Natural killer cell treated with Interleukin-12 subunit alpha and Interleukin-12 subunit beta and Interleukin-15 and Interleukin-18, amount 100 ng/mL, for 72 hours (primary cell): ENCODE measurements around the gene IFT122. TPM values are rescaled to one million over a fixed set of nuclear protein-coding genes. Genes with fewer than 3 reads are reported as not detected.
"Not testable (repeated sequence)": the region's sequence is repeated elsewhere in the genome, so short reads cannot be mapped to it uniquely, and the experiment has no call there.

Source experiments
- ATAC-seq, 2 donors: fragments of 150-1000 bp; cut with Tn5 transposase in 1 of 2; sonication (Bioruptor Pico), chemical (Tn5 transposase) in 1 of 2; 2 replicates each; pipeline ENCODE4 v1.10.0; 2021
- DNase-seq: peaks from one replicate; pipeline ENCODE4 v3.0.0; 2022; ENCODE audit warnings: low spot score
- H3K27ac Mint-ChIP-seq, 2 donors: 1 replicate in 1 of 2; 2 replicates in 1 of 2; pipeline ENCODE4 v1.8.0; 2022; ENCODE audit warnings: mixed read lengths in 2 of 2, mild to moderate bottlenecking in 1 of 2, moderate library complexity in 1 of 2
- H3K27me3 Mint-ChIP-seq, 2 donors: 1 replicate in 1 of 2; 2 replicates in 1 of 2; pipeline ENCODE4 v1.8.0; 2022; ENCODE audit warnings: mixed read lengths in 2 of 2
- H3K36me3 Mint-ChIP-seq: one replicate; pipeline ENCODE4 v1.8.0; 2022; ENCODE audit warnings: mixed read lengths
- H3K4me1 Mint-ChIP-seq, 2 donors: 1 replicate in 1 of 2; 2 replicates in 1 of 2; pipeline ENCODE4 v1.8.0; 2022; ENCODE audit warnings: low read depth in 2 of 2, mixed read lengths in 2 of 2, mild to moderate bottlenecking in 1 of 2
- H3K4me3 Mint-ChIP-seq: one replicate; pipeline ENCODE4 v1.8.0; 2022; ENCODE audit warnings: mixed read lengths
- H3K9me3 Mint-ChIP-seq: 2 replicates; pipeline ENCODE4 v1.8.0; 2022; ENCODE audit warnings: mixed read lengths
- total RNA-seq, 2 donors: library from RNA; stranded (reverse); gene quantifications; one replicate each; pipeline ENCODE4 v1.2.3, GENCODE V29; 2022

Gene IFT122
- total RNA-seq, 2 donors from 2014 or later, result 13.1 to 27.4 TPM

DNA sequence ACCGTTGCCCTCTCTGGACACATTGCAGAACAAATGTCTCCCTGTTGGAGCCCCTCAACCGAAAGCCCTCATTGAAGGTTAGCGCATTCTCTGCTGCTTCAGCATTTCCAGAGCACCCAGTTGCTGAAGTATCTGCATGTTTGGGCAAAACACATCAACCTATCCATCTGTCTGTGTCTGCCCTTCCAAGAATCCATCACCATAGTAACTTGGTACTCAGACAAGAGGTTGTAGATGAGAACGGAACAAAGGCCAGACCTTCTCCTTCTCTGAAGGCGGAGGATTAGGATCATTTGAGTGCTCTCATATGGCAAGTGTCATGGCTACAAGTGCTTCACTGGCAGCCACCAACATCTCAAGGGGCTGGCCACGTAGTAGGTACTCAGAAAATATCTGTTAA is 65.3 kb downstream of the IFT122 start:
- Mint-ChIP-seq H3K4me1 (peaks cover 0 to 10% of the 10 kb centered on the region in 2 donors), H3K36me3 (no peaks in the 10 kb centered on the region), H3K9me3 (no peaks in the 10 kb centered on the region), H3K27ac (no peak overlapping the region), H3K27me3 (peaks cover 0 to 5% of the 10 kb centered on the region in 2 donors), H3K4me3 (no peak overlapping the region)
- no peak for ATAC-seq
- no peak for DNase-seq

- Mint-ChIP-seq H3K27ac (no peak overlapping the region), H3K9me3 (no peaks in the 10 kb centered on the region), H3K27me3 (no peaks in the 10 kb centered on the region), H3K4me1 (peaks cover 0 to 16% of the 10 kb centered on the region in 2 donors), H3K36me3 (no peaks in the 10 kb centered on the region), H3K4me3 (no peak overlapping the region)
- ATAC-seq (no peak), DNase-seq (no peak)
Measured at GRCh38 chr3:129506231-129506742, 66.3 kb downstream of the IFT122 start.

DNA sequence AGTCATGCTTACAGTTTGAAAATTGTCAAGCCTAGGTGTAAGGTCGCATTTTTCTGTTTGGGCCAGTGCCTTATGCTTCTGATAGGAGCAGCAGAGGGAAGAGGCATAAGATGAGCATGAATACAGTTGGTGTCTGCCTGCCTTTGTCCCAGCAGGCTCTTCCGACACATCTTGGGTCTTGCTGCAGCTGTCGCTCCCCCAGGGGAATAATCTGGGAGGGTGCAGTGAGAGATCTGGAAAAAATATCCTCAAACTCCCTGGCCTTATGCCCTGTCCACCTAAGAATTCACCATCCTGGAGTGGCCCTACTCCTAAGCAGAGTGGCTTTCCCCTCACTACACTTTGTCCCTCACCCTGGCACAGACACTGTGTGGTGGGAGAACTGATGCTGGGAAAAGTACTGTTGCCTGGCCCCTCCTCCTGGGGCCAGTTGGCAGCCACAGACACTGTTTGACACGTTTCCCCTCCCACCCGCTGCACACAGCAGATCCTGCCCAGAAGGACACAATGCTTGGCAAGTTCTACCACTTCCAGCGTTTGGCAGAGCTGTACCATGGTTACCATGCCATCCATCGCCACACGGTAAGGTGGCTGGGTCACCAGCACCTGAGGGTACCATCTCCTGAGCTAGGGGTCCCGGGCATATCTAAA is 67.3 kb downstream of the IFT122 start:
- Mint-ChIP-seq H3K27ac (no peak overlapping the region), H3K27me3 (no peaks in the 10 kb centered on the region), H3K36me3 (no peaks in the 10 kb centered on the region), H3K9me3 (no peaks in the 10 kb centered on the region), H3K4me1 (peaks cover 0 to 16% of the 10 kb centered on the region in 2 donors), H3K4me3 (no peak overlapping the region)
- ATAC-seq (no peak), DNase-seq (no peak)

- Mint-ChIP-seq H3K4me1 (peaks cover 0 to 8% of the 10 kb centered on the region in 2 donors), H3K4me3 (no peak overlapping the region), H3K27me3 (no peaks in the 10 kb centered on the region), H3K9me3 (no peaks in the 10 kb centered on the region), H3K27ac (peak overlapping the region in 1 of 2 donors; percentile 44), H3K36me3 (no peaks in the 10 kb centered on the region)
- ATAC-seq (no peak), DNase-seq (no peak)
Measured at GRCh38 chr3:129512595-129512994, 72.6 kb downstream of the IFT122 start.

- Mint-ChIP-seq H3K4me1 (peaks cover 0 to 5% of the 10 kb centered on the region in 2 donors), H3K4me3 (no peak overlapping the region), H3K9me3 (no peaks in the 10 kb centered on the region), H3K27ac (no peak overlapping the region), H3K27me3 (no peaks in the 10 kb centered on the region), H3K36me3 (no peaks in the 10 kb centered on the region)
- ATAC-seq (no peak), DNase-seq (no peak)
Measured at GRCh38 chr3:129513705-129514104, 73.7 kb downstream of the IFT122 start.

GRCh38 chr3:129514110-129514509 is 74.1 kb downstream of the IFT122 start:
- peaks cover 0 to 5% of the 10 kb centered on the region in 2 donors for H3K4me1 Mint-ChIP-seq
- H3K27ac Mint-ChIP-seq, result no peak overlapping the region
- ATAC-seq (no peak), DNase-seq (no peak)
- no peak overlapping the region for H3K4me3 Mint-ChIP-seq
- no peaks in the 10 kb centered on the region for H3K36me3 Mint-ChIP-seq
- H3K9me3 Mint-ChIP-seq, result no peaks in the 10 kb centered on the region
- H3K27me3 Mint-ChIP-seq, result no peaks in the 10 kb centered on the region

DNA sequence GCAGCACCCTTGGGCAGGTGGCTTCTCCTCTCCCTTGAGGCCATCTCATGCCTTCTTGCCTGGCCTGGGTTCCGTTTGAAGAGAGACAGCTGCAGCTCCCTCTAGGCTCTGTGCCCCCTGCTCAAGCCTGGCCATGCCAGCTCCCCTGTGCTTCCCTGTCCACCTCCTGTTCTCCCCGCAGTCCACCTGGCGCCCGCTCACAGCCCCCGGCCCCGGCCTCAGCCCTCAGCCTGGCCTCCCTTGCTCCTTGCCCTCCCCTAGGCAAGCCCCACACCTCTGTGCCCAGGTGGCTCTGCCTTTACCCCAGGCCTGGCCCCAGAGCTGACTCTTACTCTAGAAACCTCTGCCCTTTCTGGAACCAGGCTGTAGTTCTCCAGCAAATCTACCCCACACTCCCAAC is 74.5 kb downstream of the IFT122 start:
- DNase-seq (no peak), ATAC-seq (no peak)
- H3K4me1 Mint-ChIP-seq, result peaks cover 0 to 5% of the 10 kb centered on the region in 2 donors
- no peaks in the 10 kb centered on the region for H3K36me3 Mint-ChIP-seq
- H3K27ac Mint-ChIP-seq, result peak overlapping the region in 1 of 2 donors; percentile 40
- H3K9me3 Mint-ChIP-seq, result no peaks in the 10 kb centered on the region
- H3K4me3 Mint-ChIP-seq, result no peak overlapping the region
- no peaks in the 10 kb centered on the region for H3K27me3 Mint-ChIP-seq

GRCh38 chr3:129515108-129515820 is 75.2 kb downstream of the IFT122 start:
- H3K9me3 Mint-ChIP-seq, DNase-seq, H3K4me1 Mint-ChIP-seq, ATAC-seq, H3K27me3 Mint-ChIP-seq, H3K4me3 Mint-ChIP-seq, H3K36me3 Mint-ChIP-seq: not testable (repeated sequence)
- H3K27ac Mint-ChIP-seq, result peak overlapping the region in 1 of 2 donors; percentile 40

- H3K4me3 Mint-ChIP-seq, H3K9me3 Mint-ChIP-seq, H3K27ac Mint-ChIP-seq, H3K36me3 Mint-ChIP-seq, H3K27me3 Mint-ChIP-seq, H3K4me1 Mint-ChIP-seq, ATAC-seq, DNase-seq: not testable (repeated sequence)
Measured at GRCh38 chr3:129515821-129516432, 75.9 kb downstream of the IFT122 start.

DNA sequence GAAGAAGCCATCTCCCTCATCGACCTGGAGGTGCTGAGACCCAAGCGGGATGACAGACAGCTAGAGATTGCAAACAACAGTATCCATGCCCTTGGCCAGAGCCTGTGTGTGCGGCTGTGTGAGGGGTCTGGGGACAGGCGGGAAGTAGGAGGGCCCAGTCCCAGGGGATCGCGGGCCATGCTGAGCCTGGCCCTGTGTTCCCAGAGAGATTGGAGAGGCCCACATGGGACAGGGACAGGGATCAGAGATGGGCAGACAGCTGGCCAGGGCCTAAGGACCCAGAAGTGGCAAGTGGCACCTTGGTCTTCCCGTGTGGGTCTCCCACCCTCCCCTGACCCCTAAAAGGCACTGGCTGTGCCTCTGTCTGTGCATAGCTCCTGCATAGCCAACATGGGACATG is 77.5 kb downstream of the IFT122 start:
- Mint-ChIP-seq H3K4me3 (no peak overlapping the region), H3K27me3 (no peaks in the 10 kb centered on the region), H3K4me1 (peaks cover 0 to 4% of the 10 kb centered on the region in 2 donors), H3K27ac (no peak overlapping the region), H3K36me3 (no peaks in the 10 kb centered on the region), H3K9me3 (no peaks in the 10 kb centered on the region)
- ATAC-seq (no peak), DNase-seq (no peak)

GRCh38 chr3:129518038-129518561 is 78.1 kb downstream of the IFT122 start:
- Mint-ChIP-seq H3K27ac (no peak overlapping the region), H3K36me3 (no peaks in the 10 kb centered on the region), H3K27me3 (no peaks in the 10 kb centered on the region), H3K9me3 (no peaks in the 10 kb centered on the region), H3K4me3 (no peak overlapping the region), H3K4me1 (peaks cover 0 to 4% of the 10 kb centered on the region in 2 donors)
- no peak for ATAC-seq
- DNase-seq, result no peak

DNA sequence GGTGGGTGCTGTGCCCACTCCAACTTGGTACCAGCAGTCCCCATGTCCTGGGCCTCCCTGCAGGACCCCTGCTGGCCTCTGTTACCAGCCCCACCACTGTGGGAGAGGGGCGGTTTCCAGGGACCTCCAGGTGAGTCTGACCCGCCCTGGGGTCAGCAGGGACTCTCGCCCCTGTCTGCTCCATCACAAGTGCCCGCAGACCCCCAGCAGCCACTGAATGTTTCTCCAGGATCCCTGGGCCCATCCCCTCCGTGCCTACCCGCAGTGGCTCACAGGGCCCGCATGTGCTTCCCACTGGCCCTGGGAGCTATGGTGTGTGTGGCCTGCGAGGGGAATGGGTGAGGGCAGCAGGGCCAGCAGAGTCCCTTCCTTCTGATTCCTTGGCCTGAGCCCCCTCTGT is 78.6 kb downstream of the IFT122 start:
- H3K4me3 Mint-ChIP-seq, result no peak overlapping the region
- H3K27ac Mint-ChIP-seq, result no peak overlapping the region
- H3K27me3 Mint-ChIP-seq, result no peaks in the 10 kb centered on the region

DNA sequence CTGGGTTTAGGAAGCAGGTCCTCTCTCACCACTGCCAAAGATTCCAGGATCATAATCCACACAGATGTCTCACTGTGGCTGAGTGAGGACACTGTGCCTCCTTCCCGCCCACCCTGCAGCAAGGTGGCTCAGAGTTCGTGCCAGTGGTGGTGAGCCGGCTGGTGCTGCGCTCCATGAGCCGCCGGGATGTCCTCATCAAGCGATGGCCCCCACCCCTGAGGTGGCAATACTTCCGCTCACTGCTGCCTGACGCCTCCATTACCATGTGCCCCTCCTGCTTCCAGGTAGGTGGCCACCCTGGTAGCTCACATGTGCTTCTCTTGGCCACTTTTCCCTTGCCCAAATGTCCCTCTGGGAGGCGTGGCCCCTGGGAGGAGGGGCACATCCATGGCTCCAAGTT is 79.4 kb downstream of the IFT122 start:
- H3K27me3 Mint-ChIP-seq, result no peaks in the 10 kb centered on the region
- no peaks in the 10 kb centered on the region for H3K36me3 Mint-ChIP-seq
- no peaks in the 10 kb centered on the region for H3K9me3 Mint-ChIP-seq
- no peak overlapping the region for H3K27ac Mint-ChIP-seq
- ATAC-seq (no peak), DNase-seq (no peak)
- no peak overlapping the region for H3K4me3 Mint-ChIP-seq
- peaks cover 0 to 4% of the 10 kb centered on the region in 2 donors for H3K4me1 Mint-ChIP-seq

More for the DNA sequence above, 78.6 kb downstream of the IFT122 start:
- DNase-seq, result no peak
- peaks cover 0 to 4% of the 10 kb centered on the region in 2 donors for H3K4me1 Mint-ChIP-seq
- ATAC-seq, result no peak
- H3K9me3 Mint-ChIP-seq, result no peaks in the 10 kb centered on the region
- no peaks in the 10 kb centered on the region for H3K36me3 Mint-ChIP-seq
